GM11168 (cell line): ENCODE data around the gene C17orf58.
"Not testable (repeated sequence)": the region's sequence is repeated elsewhere in the genome, so short reads cannot be mapped to it uniquely, and the experiment has no call there.

Source experiments
- in situ Hi-C: fragments of 300-500 bp; cut with MboI; formaldehyde crosslinking; loops from one replicate; pipeline ENCODE4 v1.12.0; 2022; ENCODE audit warnings: low sequenced_read_pairs; ENCODE audit not compliant: unreplicated experiment

The C17orf58 gene

GRCh38 chr17:67963145-67963572 is 33.1 kb downstream of the C17orf58 start:
- in situ Hi-C loops: not testable (repeated sequence)

DNA sequence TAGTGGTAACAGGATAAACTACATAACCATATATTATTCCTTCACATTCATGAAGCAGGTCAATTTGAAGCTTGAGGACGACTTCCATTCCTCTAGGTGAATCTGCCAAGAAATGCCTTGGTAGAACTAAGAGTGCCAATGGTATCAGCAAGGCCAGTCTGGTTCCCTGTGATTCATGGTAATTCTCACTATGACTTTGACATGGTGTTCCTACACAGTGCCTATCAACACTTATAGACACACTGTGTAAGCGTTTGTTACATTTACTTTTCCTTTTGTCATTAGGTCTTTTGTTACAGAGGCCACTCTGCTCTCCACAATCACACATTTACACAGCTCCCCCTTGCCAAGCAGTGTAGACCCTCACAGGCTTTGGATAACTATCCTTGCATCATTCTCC is 34.1 kb downstream of the C17orf58 start:
- in situ Hi-C loops: not testable (repeated sequence)

- in situ Hi-C loops: not testable (repeated sequence)
Measured at GRCh38 chr17:67960276-67960675, 36.0 kb downstream of the C17orf58 start.

DNA sequence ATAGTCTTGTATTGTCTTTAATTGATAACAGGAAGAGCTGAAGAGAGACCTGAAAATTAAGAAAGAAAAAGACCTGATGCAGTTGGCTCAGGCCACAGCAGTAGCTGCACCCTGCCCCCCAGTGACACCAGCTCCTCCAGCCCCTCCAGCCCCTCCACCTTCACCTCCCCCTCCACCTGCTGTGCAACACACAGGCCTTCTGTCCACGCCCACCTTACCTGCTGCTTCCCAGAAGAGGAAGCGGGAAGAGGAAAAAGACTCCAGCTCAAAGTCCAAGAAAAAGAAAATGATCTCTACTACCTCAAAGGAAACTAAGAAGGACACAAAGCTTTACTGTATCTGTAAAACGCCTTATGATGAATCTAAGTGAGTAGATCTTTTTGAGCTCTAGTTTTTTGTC is 36.8 kb downstream of the C17orf58 start:
- in situ Hi-C loops: no loop called here

DNA sequence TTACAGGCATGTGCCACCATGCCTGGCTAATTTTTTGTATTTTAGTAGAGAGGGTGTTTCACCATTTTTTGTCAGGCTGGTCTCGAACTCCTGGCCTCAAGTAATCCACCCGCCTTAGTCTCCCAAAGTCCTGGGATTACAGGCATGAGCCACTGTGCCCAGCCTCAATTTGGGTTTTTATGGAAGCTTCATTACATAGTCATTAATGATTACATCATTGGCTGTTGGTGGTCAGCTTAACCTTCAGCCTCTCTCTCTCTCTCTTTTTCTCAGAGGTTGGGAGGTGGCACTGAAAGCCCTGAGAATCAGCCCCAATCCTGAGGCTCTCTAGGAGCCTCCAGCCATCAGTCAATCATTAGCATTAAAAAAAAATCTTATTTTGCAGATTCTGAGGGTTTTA is 45.3 kb downstream of the C17orf58 start:
- in situ Hi-C loops: no loop called here

- in situ Hi-C loops: no loop called here
Measured at GRCh38 chr17:67947325-67947813, 48.9 kb downstream of the C17orf58 start.

- in situ Hi-C loops: no loop called here
Measured at GRCh38 chr17:67946513-67946912, 49.8 kb downstream of the C17orf58 start.

GRCh38 chr17:67944035-67944434 is 52.2 kb downstream of the C17orf58 start:
- in situ Hi-C loops: no loop called here

DNA sequence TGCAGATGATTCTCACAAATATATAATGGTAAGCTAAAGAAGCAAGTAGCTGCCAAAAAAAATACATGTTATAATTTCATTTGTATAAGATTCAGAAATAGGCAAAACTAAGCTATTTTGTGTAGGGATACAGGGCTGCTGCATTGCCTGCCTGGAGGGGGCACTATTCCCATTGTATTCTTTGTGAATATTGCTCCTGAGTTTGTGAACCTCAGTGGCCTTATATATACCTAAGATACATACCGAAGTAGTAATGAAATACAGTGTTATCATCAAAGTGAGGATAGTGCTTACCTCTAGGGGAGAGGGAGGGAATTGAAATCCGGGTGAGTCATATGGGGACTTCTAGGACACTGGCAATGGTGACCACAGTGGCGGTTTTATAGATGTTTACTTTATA is 53.5 kb downstream of the C17orf58 start:
- in situ Hi-C loops: no loop called here
